SJCRH30 (cell line): ENCODE measurements around the gene XRCC1. TPM values are rescaled to one million over a fixed set of nuclear protein-coding genes. Genes with fewer than 3 reads are reported as not detected.
"Not testable (repeated sequence)": the region's sequence is repeated elsewhere in the genome, so short reads cannot be mapped to it uniquely, and the experiment has no call there.

Experiments used
- DNase-seq, 2 experiments: peaks; one replicate each; pipeline ENCODE4 v3.0.0-alpha.2; 2015 to 2020
- H3K27ac ChIP-seq: fragments of 250-450 bp; sonication (Bioruptor Pico); 2 replicates; pipeline ENCODE4 v1.5.1; 2020; ENCODE audit warnings: mild to moderate bottlenecking, moderate library complexity
- H3K27me3 ChIP-seq: fragments of 250-450 bp; sonication (Bioruptor Pico); 2 replicates; pipeline ENCODE4 v1.5.1; 2020; ENCODE audit warnings: mild to moderate bottlenecking, moderate library complexity
- H3K36me3 ChIP-seq: fragments of 250-450 bp; sonication (Bioruptor Pico); 2 replicates; pipeline ENCODE4 v1.5.1; 2020; ENCODE audit warnings: mild to moderate bottlenecking, moderate library complexity
- H3K4me1 ChIP-seq: fragments of 250-450 bp; sonication (Bioruptor Pico); 2 replicates; pipeline ENCODE4 v1.5.1; 2020; ENCODE audit warnings: mild to moderate bottlenecking, moderate library complexity
- H3K4me3 ChIP-seq: fragments of 250-450 bp; sonication (Bioruptor Pico); 2 replicates; pipeline ENCODE4 v1.5.1; 2020; ENCODE audit warnings: mild to moderate bottlenecking, moderate library complexity
- H3K9me3 ChIP-seq: fragments of 250-450 bp; sonication (Bioruptor Pico); replicated peaks from 2 replicates; pipeline ENCODE4 v1.5.1; 2020; ENCODE audit warnings: mild to moderate bottlenecking, moderate library complexity
- total RNA-seq: library from RNA; depleted of rRNA; stranded (reverse); fragments of >200 nt; shearing (Covaris generic); gene quantifications from 2 replicates; pipeline ENCODE4 v1.2.3, GENCODE V29; 2014

Gene XRCC1
- total RNA-seq, 1 experiment from 2014 or later: 43.5 TPM

DNA sequence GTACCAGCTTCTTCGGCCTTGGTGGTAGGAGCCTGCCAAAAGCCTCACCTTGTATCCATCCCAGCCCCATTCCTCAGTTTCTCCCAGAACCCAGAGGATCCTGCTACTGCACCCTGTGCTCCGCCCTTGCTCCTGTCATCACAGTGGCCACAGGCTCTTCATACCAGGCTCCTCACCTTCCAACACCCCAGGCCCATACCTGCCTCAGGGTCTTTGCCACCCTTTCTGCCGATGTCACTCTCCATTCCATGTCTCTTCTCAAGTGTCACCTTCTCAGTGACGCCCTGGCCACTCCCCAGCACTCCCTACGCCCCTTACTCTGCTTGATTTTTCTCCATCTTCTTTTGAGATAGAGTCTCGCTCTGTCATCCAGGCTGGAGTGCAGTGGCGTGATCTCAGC lies 34.5 kb upstream of the XRCC1 start:
- DNase-seq: no peak
- Histone ChIP-seq H3K9me3 (no peaks in the 10 kb centered on the region), H3K36me3 (peaks cover 18% of the 10 kb centered on the region), H3K4me3 (no peak overlapping the region), H3K27me3 (no peaks in the 10 kb centered on the region), H3K27ac (no peak overlapping the region), H3K4me1 (no peaks in the 10 kb centered on the region)

DNA sequence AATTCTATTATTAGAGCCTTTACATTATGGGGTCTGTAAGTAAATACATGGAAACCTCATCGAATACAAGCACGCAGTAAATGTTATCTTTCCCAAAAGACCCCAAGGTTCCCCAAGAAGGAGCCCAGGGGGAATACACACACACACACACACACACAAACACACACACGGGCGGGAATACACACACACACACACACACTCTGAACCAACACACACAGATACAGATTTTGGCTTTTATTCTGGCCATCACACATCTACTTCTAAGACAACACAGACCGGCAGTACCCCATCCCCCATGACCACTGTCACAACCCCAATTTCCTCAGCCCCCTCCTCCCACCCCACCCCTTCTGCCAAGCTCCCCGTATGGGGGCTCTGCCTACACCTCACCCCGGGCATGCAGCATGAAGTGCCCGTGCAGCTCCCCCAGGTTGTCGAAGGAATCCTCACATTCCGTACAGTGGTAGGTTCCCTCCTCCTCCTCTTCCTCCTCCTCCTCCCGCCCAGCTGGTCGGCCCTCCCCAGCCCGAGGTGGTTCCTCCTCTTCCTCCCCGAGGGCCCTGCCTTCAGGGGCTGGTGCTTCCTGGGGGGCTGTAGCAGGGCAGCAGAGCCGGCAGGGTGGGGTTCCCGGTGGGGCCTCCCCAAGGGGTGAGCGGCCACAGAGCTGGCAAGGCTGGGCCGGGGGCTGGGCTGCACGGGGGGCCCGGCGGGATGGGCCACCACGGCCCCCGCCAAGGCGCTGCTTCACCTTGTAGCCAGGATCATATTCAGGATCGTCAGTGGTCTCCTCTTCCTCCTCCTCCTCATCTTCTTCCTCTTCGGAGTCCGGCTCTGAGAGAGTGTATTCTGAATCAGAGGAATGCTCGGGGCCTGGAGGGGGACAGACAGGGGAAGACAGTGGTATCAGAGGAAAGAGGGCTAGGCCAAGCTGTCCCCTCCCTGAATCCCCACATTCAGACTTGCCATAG lies 32.2 kb upstream of the XRCC1 start:
- H3K36me3 ChIP-seq: peaks cover 13% of the 10 kb centered on the region
- DNase-seq: no peak
- H3K27me3 ChIP-seq: no peaks in the 10 kb centered on the region
- H3K9me3 ChIP-seq: no peaks in the 10 kb centered on the region
- H3K4me3 ChIP-seq: no peak overlapping the region
- H3K4me1 ChIP-seq: no peaks in the 10 kb centered on the region
- no peak overlapping the region for H3K27ac ChIP-seq

DNA sequence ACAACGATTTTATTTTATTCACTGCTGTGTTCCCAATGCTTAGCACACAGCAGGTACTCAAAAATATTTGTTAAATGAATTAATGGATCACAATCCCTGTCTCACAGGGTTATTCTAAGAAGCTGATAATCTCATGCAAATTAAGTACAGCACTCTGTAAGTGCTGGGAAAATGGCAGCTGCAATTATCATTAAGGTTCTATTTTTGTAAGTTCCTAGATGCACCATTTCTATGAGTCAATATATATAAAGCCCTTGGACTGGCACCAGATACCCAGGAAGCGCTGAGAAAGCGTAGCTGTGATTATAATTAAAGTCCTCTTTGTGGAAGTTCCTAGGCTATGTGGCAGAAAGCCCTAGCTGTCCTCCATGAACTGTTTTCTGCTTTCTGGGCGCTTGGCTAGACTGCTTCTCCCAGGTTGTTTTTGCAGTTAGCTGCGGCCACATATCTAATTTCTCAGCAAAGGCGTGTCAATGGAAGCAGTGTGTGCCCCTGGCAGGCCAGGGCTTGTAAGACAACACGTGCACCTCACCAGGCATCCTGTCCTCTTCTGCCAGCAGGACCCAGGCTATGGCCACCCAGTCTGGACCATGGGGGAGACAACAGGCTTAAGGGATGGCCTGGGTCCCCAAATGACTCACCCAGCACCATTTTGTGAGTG lies 31.4 kb upstream of the XRCC1 start:
- Histone ChIP-seq H3K9me3 (no peaks in the 10 kb centered on the region), H3K36me3 (peaks cover 6% of the 10 kb centered on the region), H3K27me3 (no peaks in the 10 kb centered on the region), H3K27ac (no peak overlapping the region), H3K4me1 (no peaks in the 10 kb centered on the region), H3K4me3 (no peak overlapping the region)
- DNase-seq: no peak

DNA sequence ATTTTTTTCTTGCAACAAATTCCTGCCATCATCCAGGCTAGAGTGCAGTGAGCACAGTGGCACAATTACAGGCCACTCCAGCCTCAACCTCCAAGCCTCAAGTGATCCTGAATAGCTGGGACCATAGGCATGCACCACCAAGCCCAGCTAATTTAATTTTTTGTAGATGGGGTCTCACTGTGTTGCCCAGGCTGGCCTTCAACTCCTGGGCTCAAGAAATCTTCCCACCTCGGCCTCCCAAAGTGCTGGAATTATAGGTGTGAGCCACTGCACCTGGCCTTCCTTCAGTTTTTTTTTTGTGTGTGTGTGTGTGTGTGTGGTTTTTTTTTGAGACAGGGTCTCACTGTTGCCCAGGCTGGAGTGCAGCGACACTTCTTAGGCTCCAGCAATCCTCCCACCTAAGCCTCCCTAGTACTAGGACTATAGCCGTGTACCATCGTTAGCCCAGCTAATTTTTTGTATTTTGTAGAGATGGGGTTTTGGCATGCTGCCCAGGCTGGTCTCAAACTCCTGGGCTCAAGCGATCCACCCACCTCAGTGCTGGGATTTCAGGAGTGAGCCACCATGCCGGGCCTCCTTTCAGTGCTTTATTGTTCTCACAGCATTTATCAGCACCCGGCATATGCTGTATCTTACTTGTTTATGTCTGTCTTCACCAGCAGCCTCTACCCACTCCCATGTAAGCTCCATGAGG lies 30.7 kb upstream of the XRCC1 start:
- Histone ChIP-seq H3K27me3 (no peaks in the 10 kb centered on the region), H3K36me3 (peaks cover 5% of the 10 kb centered on the region), H3K4me3 (no peak overlapping the region), H3K9me3 (no peaks in the 10 kb centered on the region), H3K4me1 (no peaks in the 10 kb centered on the region), H3K27ac (no peak overlapping the region)
- DNase-seq: no peak

DNA sequence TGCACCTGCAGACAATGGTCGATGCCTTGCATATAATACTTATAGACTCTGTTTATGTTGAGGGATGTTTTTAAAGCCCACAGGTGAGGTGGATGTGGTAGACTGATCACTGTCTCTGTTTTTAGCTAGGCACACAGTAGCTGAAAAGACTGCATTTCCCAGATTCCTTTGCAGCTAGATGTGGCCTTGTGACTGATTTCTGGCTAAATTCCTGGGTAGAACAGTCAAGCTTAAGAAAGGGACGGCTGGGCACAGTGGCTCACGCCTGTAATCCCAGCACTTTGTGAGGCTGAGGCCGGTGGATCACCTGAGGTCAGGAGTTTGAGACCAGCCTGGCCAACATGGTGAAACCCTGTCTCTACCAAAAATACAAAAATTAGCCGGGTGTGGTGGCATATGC lies 25.0 kb upstream of the XRCC1 start:
- not testable (repeated sequence) for DNase-seq, H3K27me3 ChIP-seq, H3K36me3 ChIP-seq, H3K27ac ChIP-seq, H3K4me3 ChIP-seq, H3K4me1 ChIP-seq, H3K9me3 ChIP-seq

DNA sequence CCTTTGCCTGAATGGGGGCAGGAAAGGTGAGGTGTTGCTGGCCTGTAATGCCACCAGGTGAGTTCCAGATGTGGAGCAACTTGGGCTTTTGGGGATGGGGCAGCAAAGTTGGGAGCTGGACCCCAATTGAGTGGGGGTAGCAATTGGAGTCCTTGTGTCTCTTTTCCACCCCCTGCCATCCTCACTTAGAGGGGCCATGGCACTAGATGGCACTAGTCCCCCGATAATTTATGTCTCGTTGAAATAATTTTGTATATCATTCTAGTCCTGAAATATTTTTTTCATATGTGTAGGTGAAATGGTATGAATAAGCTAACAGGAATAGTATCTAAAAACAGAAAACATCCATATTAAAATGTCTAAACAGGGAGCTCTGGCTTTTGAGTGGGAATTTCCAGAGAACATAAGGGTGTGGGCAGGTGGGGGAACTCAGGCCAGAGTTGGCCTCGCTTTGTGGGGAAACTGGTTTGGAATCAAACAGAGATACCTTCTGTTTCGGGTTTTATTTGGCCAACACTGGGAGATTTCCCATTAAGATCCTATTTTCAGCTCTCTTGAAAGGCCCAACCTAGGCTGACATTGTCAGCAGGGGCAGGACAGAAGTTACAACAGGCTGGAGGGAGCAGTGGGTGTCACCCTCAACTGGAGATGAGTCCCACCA lies 24.4 kb upstream of the XRCC1 start:
- no peaks in the 10 kb centered on the region for H3K9me3 ChIP-seq
- H3K27me3 ChIP-seq: no peaks in the 10 kb centered on the region
- no peak overlapping the region for H3K27ac ChIP-seq
- peaks cover 3% of the 10 kb centered on the region for H3K36me3 ChIP-seq
- no peak for DNase-seq
- H3K4me1 ChIP-seq: 0 out of 2 replicates have a peak, but pooled peaks cover 4% of the 10 kb centered on the region
- no peak overlapping the region for H3K4me3 ChIP-seq

DNA sequence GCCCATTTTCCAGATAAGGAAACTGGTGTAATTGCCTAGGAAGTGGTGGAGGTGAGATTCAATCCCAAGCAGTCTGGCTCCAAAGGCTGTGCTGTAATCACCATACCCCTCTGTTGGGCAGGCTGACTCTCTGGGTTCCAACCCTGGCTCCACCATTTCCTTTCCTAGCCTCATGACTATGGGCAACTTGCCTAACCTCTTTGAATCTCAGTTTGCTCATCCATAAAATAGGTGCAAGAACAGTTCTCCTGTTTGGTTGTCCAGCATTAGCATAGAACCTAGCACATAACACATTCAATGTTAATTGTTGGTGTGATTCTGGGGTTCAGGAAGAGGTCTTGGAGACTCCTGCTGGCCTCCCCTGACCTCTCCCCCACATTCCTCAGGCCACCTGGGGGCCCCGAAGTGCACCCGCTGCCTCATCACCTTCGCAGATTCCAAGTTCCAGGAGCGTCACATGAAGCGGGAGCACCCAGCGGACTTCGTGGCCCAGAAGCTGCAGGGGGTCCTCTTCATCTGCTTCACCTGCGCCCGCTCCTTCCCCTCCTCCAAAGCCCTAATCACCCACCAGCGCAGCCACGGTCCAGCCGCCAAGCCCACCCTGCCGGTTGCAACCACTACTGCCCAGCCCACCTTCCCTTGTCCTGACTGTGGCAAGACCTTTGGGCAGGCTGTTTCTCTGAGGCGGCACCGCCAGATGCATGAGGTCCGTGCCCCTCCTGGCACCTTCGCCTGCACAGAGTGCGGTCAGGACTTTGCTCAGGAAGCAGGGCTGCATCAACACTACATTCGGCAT lies 23.3 kb upstream of the XRCC1 start:
- Histone ChIP-seq H3K36me3 (peaks cover 3% of the 10 kb centered on the region), H3K4me3 (no peak overlapping the region), H3K9me3 (no peaks in the 10 kb centered on the region), H3K27ac (no peak overlapping the region), H3K27me3 (no peaks in the 10 kb centered on the region), H3K4me1 (0 out of 2 replicates have a peak, but pooled peaks cover 4% of the 10 kb centered on the region)
- no peak for DNase-seq

DNA sequence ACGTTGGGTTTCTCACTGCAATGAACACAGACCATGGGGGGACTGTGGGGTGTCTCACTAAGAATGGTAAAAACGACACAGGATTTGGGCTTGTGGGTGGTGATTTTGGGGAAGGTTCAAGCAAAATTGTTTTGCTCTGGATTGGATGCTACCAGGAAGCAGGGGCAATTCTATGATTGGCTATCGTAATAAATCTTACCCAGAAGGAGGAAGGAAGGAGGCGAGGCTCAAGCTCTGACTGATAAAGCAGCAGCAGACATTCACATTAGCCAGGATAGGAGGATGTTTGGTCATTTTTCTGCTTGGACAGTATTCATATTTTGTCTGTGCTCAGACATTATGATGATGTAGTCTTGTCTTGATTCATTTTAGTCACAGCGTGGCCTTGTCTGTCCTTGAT lies 22.5 kb upstream of the XRCC1 start:
- no peaks in the 10 kb centered on the region for H3K9me3 ChIP-seq
- H3K27me3 ChIP-seq: no peaks in the 10 kb centered on the region
- H3K36me3 ChIP-seq: peaks cover 3% of the 10 kb centered on the region
- H3K4me3 ChIP-seq: no peak overlapping the region
- H3K27ac ChIP-seq: no peak overlapping the region
- DNase-seq: no peak
- H3K4me1 ChIP-seq: 0 out of 2 replicates have a peak, but pooled peaks cover 4% of the 10 kb centered on the region

DNA sequence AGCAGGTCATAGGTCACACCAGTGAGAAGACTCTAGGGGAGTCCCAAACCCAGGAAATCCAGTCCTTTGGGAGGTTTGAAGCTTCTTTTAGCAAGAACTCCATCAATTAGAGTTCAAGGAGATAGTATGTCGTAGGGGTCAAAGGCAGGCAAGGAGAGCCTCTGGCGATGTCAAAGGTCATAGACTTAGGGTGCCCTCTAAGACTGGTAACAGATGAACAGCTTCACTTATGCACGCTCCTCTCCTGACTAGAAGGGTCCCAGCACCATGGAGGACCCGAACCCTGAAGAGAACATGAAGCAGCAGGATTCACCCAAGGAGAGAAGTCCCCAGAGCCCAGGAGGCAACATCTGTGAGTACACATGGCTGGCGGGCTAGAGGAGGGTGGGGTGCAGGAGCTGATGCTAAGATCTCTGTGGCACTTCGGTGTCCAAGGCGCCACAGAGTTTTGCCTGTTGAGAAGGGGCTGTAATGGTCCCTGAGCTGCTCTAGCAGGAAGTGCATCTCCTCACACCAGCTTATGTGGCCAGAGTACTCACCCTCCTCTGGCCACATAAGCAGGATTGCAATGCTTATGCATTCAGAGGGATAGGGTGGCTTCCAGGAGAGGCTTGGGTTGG lies 21.6 kb upstream of the XRCC1 start:
- Histone ChIP-seq H3K9me3 (no peaks in the 10 kb centered on the region), H3K27ac (peak overlapping the region; percentile 99), H3K36me3 (peaks cover 3% of the 10 kb centered on the region), H3K4me3 (peak overlapping the region; percentile 64), H3K4me1 (0 out of 2 replicates have a peak, but pooled peaks cover 4% of the 10 kb centered on the region), H3K27me3 (no peaks in the 10 kb centered on the region)
- DNase-seq: peak in 1 of 2 experiments; percentile 21

DNA sequence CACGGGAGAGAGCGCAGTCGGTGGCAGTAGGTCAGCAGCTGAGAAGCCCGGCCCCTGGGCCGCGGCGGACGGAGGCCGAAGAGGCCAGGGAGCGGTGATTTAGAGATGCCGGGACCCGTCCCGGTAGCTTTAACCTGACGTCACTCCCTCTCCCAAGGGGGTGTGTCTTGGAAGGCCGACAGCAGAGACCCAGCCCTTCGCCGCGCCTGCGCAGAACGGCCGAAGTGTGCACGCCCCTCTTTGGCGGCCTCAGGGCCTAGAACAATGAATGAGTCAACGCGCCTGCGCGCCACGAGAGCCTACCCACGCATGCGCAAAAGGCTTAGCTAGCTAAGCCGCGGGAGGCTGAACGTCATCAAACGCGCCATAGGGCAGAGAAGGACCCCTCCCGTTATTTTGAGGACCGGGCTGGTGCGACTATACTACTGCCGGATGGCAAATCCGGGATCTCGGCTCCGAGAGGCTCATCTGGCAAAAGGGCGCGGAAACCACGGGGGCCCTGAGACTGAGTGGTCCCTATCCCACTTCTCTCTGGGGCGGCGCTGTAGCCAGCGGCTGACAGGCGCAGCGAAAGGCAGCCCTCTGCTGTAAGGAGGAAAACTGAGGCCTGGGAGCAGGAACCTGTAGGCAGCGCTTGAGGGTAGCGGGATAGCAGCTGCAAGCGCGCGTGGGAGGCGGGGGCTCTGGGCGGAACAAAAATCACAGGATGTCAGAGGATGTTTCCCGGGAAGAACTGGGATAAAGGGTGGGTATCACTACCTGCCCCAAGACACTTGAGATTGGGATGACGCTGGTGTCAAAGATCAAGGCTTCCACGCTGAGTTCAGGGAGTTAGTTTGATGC lies 20.9 kb upstream of the XRCC1 start, which contains the start of the genes IRGQ and ZNF576:
Gene IRGQ, minus strand, starts transcription at position 136 of the 843 bp plus-strand sequence. CDS start 796 bp downstream, outside the sequence.
Gene ZNF576, plus strand, starts transcription at position 597 of the 843 bp plus-strand sequence. CDS start 514 bp downstream, outside the sequence.
- no peaks in the 10 kb centered on the region for H3K9me3 ChIP-seq
- peak within 1 kb of the TSS; percentile 64 for H3K4me3 ChIP-seq
- H3K4me1 ChIP-seq: 0 out of 2 replicates have a peak, but pooled peaks cover 4% of the 10 kb centered on the region
- DNase-seq: peak; percentile 99 to 100
- H3K27me3 ChIP-seq: no peaks in the 10 kb centered on the region
- peaks cover 2% of the 10 kb centered on the region for H3K36me3 ChIP-seq
- H3K27ac ChIP-seq: peak within 1 kb of the TSS; percentile 99

DNA sequence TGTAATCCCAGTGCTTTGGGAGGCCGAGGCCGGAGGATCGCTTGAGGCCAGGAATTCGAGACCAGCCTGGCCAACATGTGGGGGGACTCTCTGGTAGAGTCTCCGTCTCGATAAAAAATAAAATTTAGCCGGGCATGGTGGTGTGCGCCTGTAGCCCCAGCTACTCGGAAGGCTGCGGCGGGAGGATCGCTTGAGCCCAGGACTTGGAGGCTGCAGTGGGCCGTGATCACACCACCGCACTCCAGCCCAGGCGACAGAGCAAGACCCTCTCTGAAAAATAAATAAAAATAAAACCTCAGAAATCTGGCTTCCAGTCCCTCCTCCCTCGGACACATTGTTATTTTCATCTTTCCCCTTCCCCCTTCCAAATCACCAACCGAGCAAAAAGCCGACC lies 20.3 kb upstream of the XRCC1 start:
- H3K36me3 ChIP-seq: no peaks in the 10 kb centered on the region; the same call in 1 of the 2 replicates

More for the DNA sequence above, 20.3 kb upstream of the XRCC1 start:
- no peak for DNase-seq
- Histone ChIP-seq H3K4me1 (0 out of 2 replicates have a peak, but pooled peaks cover 4% of the 10 kb centered on the region), H3K4me3 (peak overlapping the region; percentile 64), H3K9me3 (no peaks in the 10 kb centered on the region), H3K27me3 (no peaks in the 10 kb centered on the region), H3K27ac (peak overlapping the region; percentile 99)
